ENCODE measurements around the gene OR10C1.

Gene OR10C1

GRCh38 chr6:29478740-29479139 lies 39.6 kb downstream of the OR10C1 start:
- H3K36me3 ChIP-seq (ENCODE audit: insufficient read depth, low read length): no peaks in the 10 kb centered on the region
- no peak overlapping the region for H3K4me3 ChIP-seq (ENCODE audit: low read length)
- H3K27me3 ChIP-seq (ENCODE audit: insufficient read depth, low read length): no peaks in the 10 kb centered on the region
- no peak overlapping the region for H3K9ac ChIP-seq (ENCODE audit: low read depth, low read length)
- H3K27ac ChIP-seq (ENCODE audit: low read depth, low read length): no peak overlapping the region
- 93% methylated on average over 5 of the region's 5 CpGs for WGBS
- no peaks in the 10 kb centered on the region for H3K4me1 ChIP-seq (ENCODE audit: insufficient read depth, low read length)
- no peaks in the 10 kb centered on the region for H3K9me3 ChIP-seq (ENCODE audit: insufficient read depth, low read depth, low read length)

- H3K27me3 ChIP-seq (ENCODE audit: insufficient read depth, low read length): no peaks in the 10 kb centered on the region
- no peak overlapping the region for H3K27ac ChIP-seq (ENCODE audit: low read depth, low read length)
- H3K4me1 ChIP-seq (ENCODE audit: insufficient read depth, low read length): no peaks in the 10 kb centered on the region
- H3K4me3 ChIP-seq (ENCODE audit: low read length): no peak overlapping the region
- no peaks in the 10 kb centered on the region for H3K36me3 ChIP-seq (ENCODE audit: insufficient read depth, low read length)
- no peaks in the 10 kb centered on the region for H3K9me3 ChIP-seq (ENCODE audit: insufficient read depth, low read depth, low read length)
- 85% methylated on average over 2 of the region's 2 CpGs for WGBS
- H3K9ac ChIP-seq (ENCODE audit: low read depth, low read length): no peak overlapping the region
Measured at GRCh38 chr6:29479560-29479959, 40.5 kb downstream of the OR10C1 start.

GRCh38 chr6:29483186-29483585 lies 44.1 kb downstream of the OR10C1 start:
- no peaks in the 10 kb centered on the region for H3K36me3 ChIP-seq (ENCODE audit: insufficient read depth, low read length)
- no peak overlapping the region for H3K27ac ChIP-seq (ENCODE audit: low read depth, low read length)
- no peak overlapping the region for H3K9ac ChIP-seq (ENCODE audit: low read depth, low read length)
- no peaks in the 10 kb centered on the region for H3K4me1 ChIP-seq (ENCODE audit: insufficient read depth, low read length)
- H3K27me3 ChIP-seq (ENCODE audit: insufficient read depth, low read length): no peaks in the 10 kb centered on the region
- no peak overlapping the region for H3K4me3 ChIP-seq (ENCODE audit: low read length)
- 91% methylated on average over 2 of the region's 3 CpGs for WGBS
- no peaks in the 10 kb centered on the region for H3K9me3 ChIP-seq (ENCODE audit: insufficient read depth, low read depth, low read length)

GRCh38 chr6:29483735-29484134 lies 44.6 kb downstream of the OR10C1 start:
- Histone ChIP-seq H3K9ac (ENCODE audit: low read depth, low read length) (no peak overlapping the region), H3K9me3 (ENCODE audit: insufficient read depth, low read depth, low read length) (no peaks in the 10 kb centered on the region), H3K27me3 (ENCODE audit: insufficient read depth, low read length) (no peaks in the 10 kb centered on the region), H3K27ac (ENCODE audit: low read depth, low read length) (no peak overlapping the region), H3K4me1 (ENCODE audit: insufficient read depth, low read length) (no peaks in the 10 kb centered on the region), H3K4me3 (ENCODE audit: low read length) (no peak overlapping the region), H3K36me3 (ENCODE audit: insufficient read depth, low read length) (no peaks in the 10 kb centered on the region)
- 80% methylated on average over 1 of the region's 1 CpG for WGBS

GRCh38 chr6:29486577-29486976 lies 47.5 kb downstream of the OR10C1 start:
- WGBS: 89% methylated on average over 4 of the region's 4 CpGs
- H3K4me1 ChIP-seq (ENCODE audit: insufficient read depth, low read length): no peaks in the 10 kb centered on the region
- H3K27ac ChIP-seq (ENCODE audit: low read depth, low read length): no peak overlapping the region
- no peak overlapping the region for H3K9ac ChIP-seq (ENCODE audit: low read depth, low read length)
- H3K36me3 ChIP-seq (ENCODE audit: insufficient read depth, low read length): no peaks in the 10 kb centered on the region
- H3K27me3 ChIP-seq (ENCODE audit: insufficient read depth, low read length): no peaks in the 10 kb centered on the region
- no peak overlapping the region for H3K4me3 ChIP-seq (ENCODE audit: low read length)
- no peaks in the 10 kb centered on the region for H3K9me3 ChIP-seq (ENCODE audit: insufficient read depth, low read depth, low read length)

GRCh38 chr6:29487131-29487530 lies 48.0 kb downstream of the OR10C1 start:
- Histone ChIP-seq H3K4me3 (ENCODE audit: low read length) (no peak overlapping the region), H3K27ac (ENCODE audit: low read depth, low read length) (no peak overlapping the region), H3K9ac (ENCODE audit: low read depth, low read length) (no peak overlapping the region), H3K4me1 (ENCODE audit: insufficient read depth, low read length) (no peaks in the 10 kb centered on the region), H3K27me3 (ENCODE audit: insufficient read depth, low read length) (no peaks in the 10 kb centered on the region), H3K36me3 (ENCODE audit: insufficient read depth, low read length) (no peaks in the 10 kb centered on the region), H3K9me3 (ENCODE audit: insufficient read depth, low read depth, low read length) (no peaks in the 10 kb centered on the region)
- 94% methylated on average over 5 of the region's 5 CpGs for WGBS

GRCh38 chr6:29487660-29488059 lies 48.6 kb downstream of the OR10C1 start, which contains the start of gene MAS1L:
MAS1L (minus strand) TSS chr6:29487956; CDS start chr6:29487902, 54 bp downstream.
- H3K36me3 ChIP-seq (ENCODE audit: insufficient read depth, low read length): no peaks in the 10 kb centered on the region
- H3K9ac ChIP-seq (ENCODE audit: low read depth, low read length): no peak within 1 kb of the TSS
- H3K9me3 ChIP-seq (ENCODE audit: insufficient read depth, low read depth, low read length): no peaks in the 10 kb centered on the region
- no peaks in the 10 kb centered on the region for H3K4me1 ChIP-seq (ENCODE audit: insufficient read depth, low read length)
- no peak within 1 kb of the TSS for H3K4me3 ChIP-seq (ENCODE audit: low read length)
- WGBS: 93% methylated on average over 2 of the region's 2 CpGs
- H3K27me3 ChIP-seq (ENCODE audit: insufficient read depth, low read length): no peaks in the 10 kb centered on the region
- H3K27ac ChIP-seq (ENCODE audit: low read depth, low read length): no peak within 1 kb of the TSS

- Histone ChIP-seq H3K27me3 (ENCODE audit: insufficient read depth, low read length) (no peaks in the 10 kb centered on the region), H3K9ac (ENCODE audit: low read depth, low read length) (no peak overlapping the region), H3K27ac (ENCODE audit: low read depth, low read length) (no peak overlapping the region), H3K36me3 (ENCODE audit: insufficient read depth, low read length) (no peaks in the 10 kb centered on the region), H3K9me3 (ENCODE audit: insufficient read depth, low read depth, low read length) (no peaks in the 10 kb centered on the region), H3K4me3 (ENCODE audit: low read length) (no peak overlapping the region), H3K4me1 (ENCODE audit: insufficient read depth, low read length) (no peaks in the 10 kb centered on the region)
Measured at GRCh38 chr6:29488874-29489273, 49.8 kb downstream of the OR10C1 start.

- H3K9me3 ChIP-seq (ENCODE audit: insufficient read depth, low read depth, low read length): no peaks in the 10 kb centered on the region
- 96% methylated on average over 5 of the region's 8 CpGs for WGBS
- H3K4me1 ChIP-seq (ENCODE audit: insufficient read depth, low read length): no peaks in the 10 kb centered on the region
- no peak overlapping the region for H3K9ac ChIP-seq (ENCODE audit: low read depth, low read length)
- H3K4me3 ChIP-seq (ENCODE audit: low read length): no peak overlapping the region
- no peak overlapping the region for H3K27ac ChIP-seq (ENCODE audit: low read depth, low read length)
- H3K27me3 ChIP-seq (ENCODE audit: insufficient read depth, low read length): no peaks in the 10 kb centered on the region
- H3K36me3 ChIP-seq (ENCODE audit: insufficient read depth, low read length): no peaks in the 10 kb centered on the region
Measured at GRCh38 chr6:29489286-29489685, 50.2 kb downstream of the OR10C1 start.

- no peak overlapping the region for H3K27ac ChIP-seq (ENCODE audit: low read depth, low read length)
- H3K4me1 ChIP-seq (ENCODE audit: insufficient read depth, low read length): no peaks in the 10 kb centered on the region
- no peak overlapping the region for H3K9ac ChIP-seq (ENCODE audit: low read depth, low read length)
- H3K36me3 ChIP-seq (ENCODE audit: insufficient read depth, low read length): no peaks in the 10 kb centered on the region
- 96% methylated on average over 3 of the region's 3 CpGs for WGBS
- H3K4me3 ChIP-seq (ENCODE audit: low read length): no peak overlapping the region
- H3K9me3 ChIP-seq (ENCODE audit: insufficient read depth, low read depth, low read length): no peaks in the 10 kb centered on the region
- no peaks in the 10 kb centered on the region for H3K27me3 ChIP-seq (ENCODE audit: insufficient read depth, low read length)
Measured at GRCh38 chr6:29490055-29490454, 50.9 kb downstream of the OR10C1 start.

- no peaks in the 10 kb centered on the region for H3K36me3 ChIP-seq (ENCODE audit: insufficient read depth, low read length)
- H3K9me3 ChIP-seq (ENCODE audit: insufficient read depth, low read depth, low read length): no peaks in the 10 kb centered on the region
- H3K27me3 ChIP-seq (ENCODE audit: insufficient read depth, low read length): no peaks in the 10 kb centered on the region
- WGBS: 93% methylated on average over 2 of the region's 2 CpGs
- H3K9ac ChIP-seq (ENCODE audit: low read depth, low read length): no peak overlapping the region
- no peaks in the 10 kb centered on the region for H3K4me1 ChIP-seq (ENCODE audit: insufficient read depth, low read length)
- no peak overlapping the region for H3K4me3 ChIP-seq (ENCODE audit: low read length)
- H3K27ac ChIP-seq (ENCODE audit: low read depth, low read length): no peak overlapping the region
Measured at GRCh38 chr6:29490552-29490951, 51.4 kb downstream of the OR10C1 start.

Measured in HUES64 (cell line).